ENCODE results near the gene MRPL9.
"Not testable (repeated sequence)": the region's sequence is repeated elsewhere in the genome, so short reads cannot be mapped to it uniquely, and the experiment has no call there.

The MRPL9 gene

GRCh38 chr1:151787689-151788088, 24.4 kb upstream of the MRPL9 start:
- TF ChIP-seq, protein P1, sequence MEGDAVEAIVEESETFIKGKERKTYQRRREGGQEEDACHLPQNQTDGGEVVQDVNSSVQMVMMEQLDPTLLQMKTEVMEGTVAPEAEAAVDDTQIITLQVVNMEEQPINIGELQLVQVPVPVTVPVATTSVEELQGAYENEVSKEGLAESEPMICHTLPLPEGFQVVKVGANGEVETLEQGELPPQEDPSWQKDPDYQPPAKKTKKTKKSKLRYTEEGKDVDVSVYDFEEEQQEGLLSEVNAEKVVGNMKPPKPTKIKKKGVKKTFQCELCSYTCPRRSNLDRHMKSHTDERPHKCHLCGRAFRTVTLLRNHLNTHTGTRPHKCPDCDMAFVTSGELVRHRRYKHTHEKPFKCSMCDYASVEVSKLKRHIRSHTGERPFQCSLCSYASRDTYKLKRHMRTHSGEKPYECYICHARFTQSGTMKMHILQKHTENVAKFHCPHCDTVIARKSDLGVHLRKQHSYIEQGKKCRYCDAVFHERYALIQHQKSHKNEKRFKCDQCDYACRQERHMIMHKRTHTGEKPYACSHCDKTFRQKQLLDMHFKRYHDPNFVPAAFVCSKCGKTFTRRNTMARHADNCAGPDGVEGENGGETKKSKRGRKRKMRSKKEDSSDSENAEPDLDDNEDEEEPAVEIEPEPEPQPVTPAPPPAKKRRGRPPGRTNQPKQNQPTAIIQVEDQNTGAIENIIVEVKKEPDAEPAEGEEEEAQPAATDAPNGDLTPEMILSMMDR (IDR thresholded peaks at IDR 0.05; ENCODE audit: low read depth, low read length, missing control alignments) = no peak
- DNase-seq (ENCODE audit: extremely low read depth, low read depth) = no peak
- H3K4me3 ChIP-seq (replicated peaks; ENCODE audit: low read depth, low read length) = no peak overlapping the region

DNA sequence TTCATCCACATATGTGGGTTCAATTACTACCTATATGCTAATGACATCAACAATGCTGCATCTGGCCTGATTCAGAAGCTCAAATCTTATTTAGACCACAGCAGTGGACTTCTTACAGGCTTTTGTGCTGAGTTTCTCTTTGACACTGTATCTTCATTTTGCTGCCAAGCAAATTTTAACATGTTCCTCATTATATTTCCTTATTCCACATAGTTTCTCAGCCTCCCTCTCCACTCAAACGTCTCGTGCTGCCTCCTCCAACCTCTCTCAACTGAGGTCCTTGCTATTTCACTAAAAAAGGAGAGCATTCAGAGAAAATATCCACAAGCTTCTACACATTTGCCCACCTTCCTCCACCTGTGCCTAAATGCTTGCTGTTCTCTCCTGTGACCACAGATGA, 20.5 kb upstream of the MRPL9 start:
- TF ChIP-seq, protein P1 (IDR thresholded peaks at IDR 0.05; ENCODE audit: low read depth, low read length, missing control alignments) = no peak
- no peak overlapping the region for H3K4me3 ChIP-seq (replicated peaks; ENCODE audit: low read depth, low read length)
- no peak for DNase-seq (ENCODE audit: extremely low read depth, low read depth)

- DNase-seq (ENCODE audit: extremely low read depth, low read depth) = no peak
- TF ChIP-seq, protein P1 (IDR thresholded peaks at IDR 0.05; ENCODE audit: low read depth, low read length, missing control alignments) = no peak
- H3K4me3 ChIP-seq (replicated peaks; ENCODE audit: low read depth, low read length) = no peak overlapping the region
These were observed 19.4 kb upstream of the MRPL9 start for GRCh38 chr1:151782741-151783140.

- not testable (repeated sequence) for H3K4me3 ChIP-seq (replicated peaks; ENCODE audit: low read depth, low read length); DNase-seq (ENCODE audit: extremely low read depth, low read depth)
These were observed 18.7 kb upstream of the MRPL9 start for GRCh38 chr1:151782026-151782425.

DNA sequence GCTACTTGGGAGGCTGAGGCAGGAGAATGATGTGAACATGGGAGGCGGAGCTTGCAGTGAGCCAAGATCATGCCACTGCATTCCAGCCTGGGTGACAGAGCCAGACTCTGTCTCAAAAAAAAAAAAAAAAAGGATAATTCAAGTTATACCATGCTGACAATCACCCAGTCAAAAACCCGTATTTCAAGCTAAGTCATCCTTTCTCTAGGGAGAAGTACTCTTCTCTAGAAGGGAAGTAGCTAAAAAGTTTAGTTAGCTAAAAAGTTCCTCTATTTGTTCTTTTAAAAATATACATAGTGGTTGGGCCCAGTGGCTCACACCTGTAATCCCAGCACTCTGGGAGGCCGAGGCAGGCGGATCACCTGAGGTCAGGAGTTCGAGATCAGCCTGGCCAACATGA, 17.4 kb upstream of the MRPL9 start:
- not testable (repeated sequence) for DNase-seq (ENCODE audit: extremely low read depth, low read depth); H3K4me3 ChIP-seq (replicated peaks; ENCODE audit: low read depth, low read length)

DNA sequence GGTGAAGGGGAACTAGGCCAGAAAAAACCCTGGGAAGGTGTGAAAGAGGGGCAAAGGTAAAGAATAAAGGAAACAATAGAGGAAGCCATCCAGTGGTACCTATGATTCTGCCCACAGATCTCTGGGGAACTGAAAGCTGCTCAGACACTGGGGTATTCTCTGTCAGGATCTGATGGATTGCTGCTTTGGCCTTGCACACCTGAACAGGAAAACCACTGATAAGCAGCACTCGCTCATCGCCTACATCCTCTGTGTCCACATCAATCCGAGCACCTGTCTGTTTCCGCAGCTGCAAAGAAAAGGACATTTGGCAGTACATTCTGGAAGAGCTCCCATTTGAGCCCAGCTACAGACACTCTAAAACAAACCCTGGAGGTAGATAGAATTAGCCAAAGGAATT, 16.6 kb upstream of the MRPL9 start:
- TF ChIP-seq, protein P1 (IDR thresholded peaks at IDR 0.05; ENCODE audit: low read depth, low read length, missing control alignments) = no peak

GRCh38 chr1:151777317-151777716, 14.0 kb upstream of the MRPL9 start:
- TF ChIP-seq, protein P1 (IDR thresholded peaks at IDR 0.05; ENCODE audit: low read depth, low read length, missing control alignments) = no peak
- no peak overlapping the region for H3K4me3 ChIP-seq (replicated peaks; ENCODE audit: low read depth, low read length)
- DNase-seq (ENCODE audit: extremely low read depth, low read depth) = no peak

More for the DNA sequence above, 16.6 kb upstream of the MRPL9 start:
- no peak for DNase-seq (ENCODE audit: extremely low read depth, low read depth)
- H3K4me3 ChIP-seq (replicated peaks; ENCODE audit: low read depth, low read length) = no peak overlapping the region

GRCh38 chr1:151776665-151777062, 13.4 kb upstream of the MRPL9 start:
- no peak overlapping the region for H3K4me3 ChIP-seq (replicated peaks; ENCODE audit: low read depth, low read length)
- TF ChIP-seq, protein P1 (IDR thresholded peaks at IDR 0.05; ENCODE audit: low read depth, low read length, missing control alignments) = no peak
- no peak for DNase-seq (ENCODE audit: extremely low read depth, low read depth)
